ENCODE data around the gene SEMA3B. TPM values are rescaled to one million over a fixed set of nuclear protein-coding genes. Genes with fewer than 3 reads are reported as not detected.

SEMA3B gene
- total and polyA plus RNA-seq, 9 of the 15 experiments (the other 6 are each of a cell fraction or from before 2014, with no cell fraction given), result 0.03 to 1.8 (median 0.55) TPM; not detected in 1

GRCh38 chr3:50272911-50273688, 4.2 kb downstream of the SEMA3B start (continued):
- TF ChIP-seq ZNF408 (CRISPR knock-in tag; IDR thresholded peaks at IDR 0.05; ENCODE audit: low read depth) (no peak), HMG20B (CRISPR knock-in tag; IDR thresholded peaks at IDR 0.05) (no peak), MEF2A (IDR thresholded peaks at IDR 0.05; ENCODE audit: control insufficient read depth, low read depth, low read length) (no peak), RFX1 (IDR thresholded peaks at IDR 0.05) (no peak), MCM3 (IDR thresholded peaks at IDR 0.05) (no peak), SAFB (IDR thresholded peaks at IDR 0.05; ENCODE audit: borderline replicate concordance, low read depth, low read length) (no peak), KDM4B (IDR thresholded peaks at IDR 0.05; ENCODE audit: borderline replicate concordance in 2 of 2, low read depth in 1 of 2) (no peak), RBM34 (IDR thresholded peaks at IDR 0.05; ENCODE audit: borderline replicate concordance, insufficient read depth, low read length) (no peak), ZNF146 (CRISPR knock-in tag; IDR thresholded peaks at IDR 0.05; ENCODE audit: unreplicated experiment) (no peak), TBL1XR1 (IDR thresholded peaks at IDR 0.05; ENCODE audit: low read length in 2 of 2) (no peak), USF2 (CRISPR knock-in tag; IDR thresholded peaks at IDR 0.05) (no peak), ZNF23 (CRISPR knock-in tag; IDR thresholded peaks at IDR 0.05) (no peak), ZNF780A (CRISPR knock-in tag; IDR thresholded peaks at IDR 0.05) (no peak), STAT5B (CRISPR knock-in tag; IDR thresholded peaks at IDR 0.05) (no peak), FOS (IDR thresholded peaks at IDR 0.05; ENCODE audit: extremely low read depth, insufficient read length) (no peak), HMG20A (CRISPR knock-in tag; conservative IDR thresholded peaks at IDR 0.05) (no peak), ATF2 (CRISPR knock-in tag; IDR thresholded peaks at IDR 0.05) (no peak), CHD2 (IDR thresholded peaks at IDR 0.05; ENCODE audit: low read depth, low read length) (no peak), ZSCAN32 (CRISPR knock-in tag; IDR thresholded peaks at IDR 0.05) (no peak), E2F4 (CRISPR knock-in tag; IDR thresholded peaks at IDR 0.05; ENCODE audit: low read depth) (peak; percentile 22; the same call in 1 of the 2 replicates), EWSR1 (IDR thresholded peaks at IDR 0.05; ENCODE audit: borderline replicate concordance, low read depth, partially characterized antibody) (no peak), RFX7 (CRISPR knock-in tag; IDR thresholded peaks at IDR 0.05) (no peak), THRAP3 (IDR thresholded peaks at IDR 0.05; ENCODE audit: borderline replicate concordance) (no peak)
- TF ChIP-seq, protein P1, sequence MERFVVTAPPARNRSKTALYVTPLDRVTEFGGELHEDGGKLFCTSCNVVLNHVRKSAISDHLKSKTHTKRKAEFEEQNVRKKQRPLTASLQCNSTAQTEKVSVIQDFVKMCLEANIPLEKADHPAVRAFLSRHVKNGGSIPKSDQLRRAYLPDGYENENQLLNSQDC (CRISPR knock-in tag; IDR thresholded peaks at IDR 0.05), result no peak
- TF ChIP-seq, protein P2, sequence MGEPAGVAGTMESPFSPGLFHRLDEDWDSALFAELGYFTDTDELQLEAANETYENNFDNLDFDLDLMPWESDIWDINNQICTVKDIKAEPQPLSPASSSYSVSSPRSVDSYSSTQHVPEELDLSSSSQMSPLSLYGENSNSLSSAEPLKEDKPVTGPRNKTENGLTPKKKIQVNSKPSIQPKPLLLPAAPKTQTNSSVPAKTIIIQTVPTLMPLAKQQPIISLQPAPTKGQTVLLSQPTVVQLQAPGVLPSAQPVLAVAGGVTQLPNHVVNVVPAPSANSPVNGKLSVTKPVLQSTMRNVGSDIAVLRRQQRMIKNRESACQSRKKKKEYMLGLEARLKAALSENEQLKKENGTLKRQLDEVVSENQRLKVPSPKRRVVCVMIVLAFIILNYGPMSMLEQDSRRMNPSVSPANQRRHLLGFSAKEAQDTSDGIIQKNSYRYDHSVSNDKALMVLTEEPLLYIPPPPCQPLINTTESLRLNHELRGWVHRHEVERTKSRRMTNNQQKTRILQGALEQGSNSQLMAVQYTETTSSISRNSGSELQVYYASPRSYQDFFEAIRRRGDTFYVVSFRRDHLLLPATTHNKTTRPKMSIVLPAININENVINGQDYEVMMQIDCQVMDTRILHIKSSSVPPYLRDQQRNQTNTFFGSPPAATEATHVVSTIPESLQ (CRISPR knock-in tag; IDR thresholded peaks at IDR 0.05), result no peak
